ENCODE results near the gene C11orf58. TPM values are rescaled to one million over a fixed set of nuclear protein-coding genes. Genes with fewer than 3 reads are reported as not detected.
A peak's percentile ranks its signal among the peaks of the same experiment; 100 is the strongest.

Gene C11orf58
- 182 and 185 TPM in 2 replicates for total RNA-seq
- polyA plus RNA-seq, result 170 and 176 TPM in 2 replicates

DNA sequence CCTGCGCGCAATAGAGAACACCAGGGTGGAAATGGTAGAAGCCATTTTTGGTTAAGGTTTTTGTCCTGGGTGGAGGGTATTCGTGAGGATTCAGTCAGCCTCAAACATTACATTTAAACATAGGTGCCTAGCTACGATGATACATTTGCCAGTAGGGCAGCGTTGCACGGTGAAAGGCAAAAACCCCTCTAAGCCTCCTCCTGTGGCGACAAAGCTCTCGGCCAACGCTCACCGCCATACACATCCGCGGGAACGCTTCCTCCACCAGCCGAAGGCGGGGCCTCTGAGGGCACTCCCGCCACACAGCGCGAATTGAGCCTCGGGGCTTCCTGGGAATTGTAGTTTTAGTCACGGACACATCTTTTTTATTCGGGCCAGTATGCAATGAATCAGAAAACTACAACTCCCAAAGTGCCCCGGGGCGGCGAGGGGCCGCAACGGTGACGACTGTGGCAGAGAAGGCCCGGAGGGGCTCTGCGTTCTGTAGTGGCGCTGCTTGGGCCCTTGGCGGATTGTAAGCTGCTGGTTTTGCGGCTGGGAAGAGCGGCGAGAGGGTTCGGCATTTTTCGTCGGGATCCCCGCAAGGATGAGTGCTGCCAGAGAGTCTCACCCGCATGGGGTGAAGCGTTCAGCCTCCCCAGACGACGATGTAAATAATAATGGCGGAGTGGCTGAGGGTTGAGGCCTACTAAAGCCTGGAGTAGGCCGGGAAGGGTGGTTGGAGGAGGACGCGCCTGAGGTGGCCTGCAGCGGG, at the start of gene C11orf58:
Gene C11orf58, plus strand, starts transcription at position 455 of the 754 bp plus-strand sequence. Its CDS starts 132 bp downstream, at position 587.
- H3K27me3 ChIP-seq, result no peaks in the 10 kb centered on the region
- peak within 1 kb of the TSS; percentile 99 for H3K27ac ChIP-seq
- H3K4me2 ChIP-seq, result peak within 1 kb of the TSS; percentile 79
- peak; percentile 97 for DNase-seq (ENCODE audit: low spot score)
- H3K79me2 ChIP-seq, result peaks cover 52% of the 10 kb centered on the region
- H2AFZ ChIP-seq, result peak within 1 kb of the TSS; percentile 83
- no peaks in the 10 kb centered on the region for H3K9me3 ChIP-seq (ENCODE audit: low read depth)
- H4K20me1 ChIP-seq (ENCODE audit: insufficient read depth, poor library complexity, severe bottlenecking), result peaks cover 38% of the 10 kb centered on the region
- H3K4me3 ChIP-seq, result peak within 1 kb of the TSS; percentile 84
- H3K4me1 ChIP-seq (ENCODE audit: insufficient read depth), result peaks cover 12% of the 10 kb centered on the region
- H3K9me2 ChIP-seq (replicated peaks; ENCODE audit: insufficient read depth), result no peaks in the 10 kb centered on the region
- H3K36me3 ChIP-seq (replicated peaks; ENCODE audit: insufficient read depth, low read depth), result no peaks in the 10 kb centered on the region
- no peak for TF ChIP-seq EZH2phosphoT487 (IDR thresholded peaks at IDR 0.05; ENCODE audit: low read depth, severe bottlenecking, unreplicated experiment)
- TF ChIP-seq, protein P1, sequence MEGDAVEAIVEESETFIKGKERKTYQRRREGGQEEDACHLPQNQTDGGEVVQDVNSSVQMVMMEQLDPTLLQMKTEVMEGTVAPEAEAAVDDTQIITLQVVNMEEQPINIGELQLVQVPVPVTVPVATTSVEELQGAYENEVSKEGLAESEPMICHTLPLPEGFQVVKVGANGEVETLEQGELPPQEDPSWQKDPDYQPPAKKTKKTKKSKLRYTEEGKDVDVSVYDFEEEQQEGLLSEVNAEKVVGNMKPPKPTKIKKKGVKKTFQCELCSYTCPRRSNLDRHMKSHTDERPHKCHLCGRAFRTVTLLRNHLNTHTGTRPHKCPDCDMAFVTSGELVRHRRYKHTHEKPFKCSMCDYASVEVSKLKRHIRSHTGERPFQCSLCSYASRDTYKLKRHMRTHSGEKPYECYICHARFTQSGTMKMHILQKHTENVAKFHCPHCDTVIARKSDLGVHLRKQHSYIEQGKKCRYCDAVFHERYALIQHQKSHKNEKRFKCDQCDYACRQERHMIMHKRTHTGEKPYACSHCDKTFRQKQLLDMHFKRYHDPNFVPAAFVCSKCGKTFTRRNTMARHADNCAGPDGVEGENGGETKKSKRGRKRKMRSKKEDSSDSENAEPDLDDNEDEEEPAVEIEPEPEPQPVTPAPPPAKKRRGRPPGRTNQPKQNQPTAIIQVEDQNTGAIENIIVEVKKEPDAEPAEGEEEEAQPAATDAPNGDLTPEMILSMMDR (IDR thresholded peaks at IDR 0.05; ENCODE audit: poor library complexity), result no peak
- TF ChIP-seq EZH2 (IDR thresholded peaks at IDR 0.05; ENCODE audit: borderline replicate concordance), result no peak
- under 1% methylated on average over 47 of the region's 47 CpGs for WGBS (ENCODE audit: low lambda C conversion rate, missing lambda C conversion rate)

GRCh38 chr11:16690086-16690485, 48.4 kb upstream of the C11orf58 start:
- Histone ChIP-seq H3K79me2 (no peaks in the 10 kb centered on the region), H3K27ac (no peak overlapping the region), H2AFZ (no peak overlapping the region), H4K20me1 (ENCODE audit: insufficient read depth, poor library complexity, severe bottlenecking) (no peaks in the 10 kb centered on the region), H3K9me2 (replicated peaks; ENCODE audit: insufficient read depth) (no peaks in the 10 kb centered on the region), H3K4me3 (no peak overlapping the region), H3K4me2 (no peak overlapping the region), H3K4me1 (ENCODE audit: insufficient read depth) (no peaks in the 10 kb centered on the region), H3K27me3 (no peaks in the 10 kb centered on the region), H3K36me3 (replicated peaks; ENCODE audit: insufficient read depth, low read depth) (no peaks in the 10 kb centered on the region), H3K9me3 (ENCODE audit: low read depth) (no peaks in the 10 kb centered on the region)
- no peak for DNase-seq (ENCODE audit: low spot score)
- TF ChIP-seq EZH2 (IDR thresholded peaks at IDR 0.05; ENCODE audit: borderline replicate concordance) (no peak), EZH2phosphoT487 (IDR thresholded peaks at IDR 0.05; ENCODE audit: low read depth, severe bottlenecking, unreplicated experiment) (no peak)
- TF ChIP-seq, protein P1 (IDR thresholded peaks at IDR 0.05; ENCODE audit: poor library complexity), result no peak
- 53% methylated on average over 1 of the region's 1 CpG for WGBS (ENCODE audit: low lambda C conversion rate, missing lambda C conversion rate)

DNA sequence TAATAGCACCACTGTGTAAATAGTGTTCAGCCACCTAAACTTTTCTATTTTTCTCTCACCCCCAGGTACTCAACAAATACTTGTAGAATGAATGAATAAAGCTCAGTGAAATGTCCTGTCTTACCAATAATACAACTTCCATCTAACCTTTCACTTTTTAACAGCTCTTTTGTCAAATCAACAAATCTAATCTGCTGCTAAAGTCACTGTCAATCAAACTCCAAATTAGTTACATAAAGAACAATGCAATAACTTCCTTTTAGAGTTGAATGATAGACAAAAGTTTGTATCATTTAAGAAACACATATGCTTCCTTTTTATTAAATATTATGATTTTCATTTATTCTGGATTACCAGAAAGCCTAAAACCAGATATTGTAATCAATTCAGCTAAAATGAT, 34.7 kb upstream of the C11orf58 start:
- Histone ChIP-seq H3K36me3 (replicated peaks; ENCODE audit: insufficient read depth, low read depth) (no peaks in the 10 kb centered on the region), H4K20me1 (ENCODE audit: insufficient read depth, poor library complexity, severe bottlenecking) (no peaks in the 10 kb centered on the region), H2AFZ (no peak overlapping the region), H3K27me3 (no peaks in the 10 kb centered on the region), H3K9me3 (ENCODE audit: low read depth) (no peaks in the 10 kb centered on the region), H3K4me1 (ENCODE audit: insufficient read depth) (no peaks in the 10 kb centered on the region), H3K79me2 (no peaks in the 10 kb centered on the region), H3K9me2 (replicated peaks; ENCODE audit: insufficient read depth) (no peaks in the 10 kb centered on the region), H3K4me3 (no peak overlapping the region), H3K27ac (no peak overlapping the region), H3K4me2 (no peak overlapping the region)
- TF ChIP-seq EZH2phosphoT487 (IDR thresholded peaks at IDR 0.05; ENCODE audit: low read depth, severe bottlenecking, unreplicated experiment), result no peak
- TF ChIP-seq, protein P1 (IDR thresholded peaks at IDR 0.05; ENCODE audit: poor library complexity), result no peak
- TF ChIP-seq EZH2 (IDR thresholded peaks at IDR 0.05; ENCODE audit: borderline replicate concordance), result no peak
- DNase-seq (ENCODE audit: low spot score), result no peak

Measured in hepatocyte (in vitro differentiated cells).